HCT116 (cell line): ENCODE data around the gene ROBO1. TPM values are rescaled to one million over a fixed set of nuclear protein-coding genes. Genes with fewer than 3 reads are reported as not detected.

ENCODE experiments used
- ATAC-seq: fragments of 200-7000 bp; cut with Tn5 transposase; 2 replicates; pipeline ENCODE4 v1.9.1; 2020; ENCODE audit warnings: mild to moderate bottlenecking, moderate library complexity
- BruUV-seq: library from RNA; stranded (reverse); fragments of 400-500 nt; replicated peaks from 2 replicates; lab custom pipeline; 2021; lab: Mats Ljungman, UMichigan
- CTCF ChIA-PET: fragments of 300-600 bp; sonication (Branson Sonifier 250); formaldehyde crosslinking; loops from one replicate; lab custom pipeline; 2021; ENCODE audit warnings: antibody characterized with exemption; lab: Charles Lee
- POLR2A ChIA-PET: fragments of 300-600, 350-600 bp; sonication (Branson Sonifier 250); formaldehyde crosslinking; loops from one replicate; lab custom pipeline; 2021; ENCODE audit warnings: antibody characterized with exemption; lab: Charles Lee
- RAD21 ChIA-PET, 2 experiments: fragments of 300-600 bp; sonication (Branson Sonifier 250); formaldehyde crosslinking; loops; one replicate each; lab custom pipeline; 2023; ENCODE audit warnings: low total read pairs in 2 of 2; ENCODE audit not compliant: uncharacterized antibody in 2 of 2, unreplicated experiment in 2 of 2, low non-redundant PET in 1 of 2; lab: Charles Lee
- DNase-seq: peaks from one replicate; pipeline ENCODE4 v3.0.0-alpha.2; 2010; ENCODE audit warnings: low read depth, low spot score
- H2AFZ ChIP-seq: fragments of 200-600 bp; shearing (Covaris generic), sonication (generic); 2 replicates; pipeline ENCODE4 v1.6.1; 2017; ENCODE audit warnings: low read depth, mixed run types, mixed read lengths, antibody characterized with exemption, low read length; ENCODE audit not compliant: poor library complexity, severe bottlenecking
- H3K27ac ChIP-seq: 2 replicates; pipeline ENCODE4 v1.5.1; 2012; ENCODE audit warnings: low read depth, low read length
- H3K27me3 ChIP-seq: fragments of 200-600 bp; sonication (generic); 2 replicates; pipeline ENCODE4 v1.6.1; 2016; ENCODE audit warnings: mixed run types, low read length, mixed read lengths; ENCODE audit not compliant: insufficient read depth
- H3K36me3 ChIP-seq, 2 experiments: fragments of 200-500 bp in 1 of 2; fragments of 200-600 bp in 1 of 2; sonication (Bioruptor generic) in 1 of 2; sonication (generic) in 1 of 2; 2 replicates each; pipeline versions ENCODE4 v1.5.1 to v1.6.1; 2014 to 2016; ENCODE audit warnings: low read length in 2 of 2, inconsistent platforms in 1 of 2, mixed read lengths in 1 of 2, mixed run types in 1 of 2; ENCODE audit not compliant: insufficient read depth in 2 of 2, control insufficient read depth in 1 of 2
- H3K4me1 ChIP-seq, 2 experiments: fragments of 200-600 bp in 1 of 2; sonication (generic) in 1 of 2; 2 replicates each; pipeline versions ENCODE4 v1.5.1 to v1.6.1; 2012 to 2017; ENCODE audit warnings: low read length in 2 of 2, inconsistent platforms in 1 of 2, mild to moderate bottlenecking in 1 of 2, mixed read lengths in 1 of 2, mixed run types in 1 of 2, moderate library complexity in 1 of 2; ENCODE audit not compliant: insufficient read depth in 2 of 2, control insufficient read depth in 1 of 2
- H3K4me2 ChIP-seq: fragments of 200-600 bp; sonication (generic); 2 replicates; pipeline ENCODE4 v1.6.1; 2017; ENCODE audit warnings: mixed run types, low read length, mixed read lengths
- H3K4me3 ChIP-seq, 2 experiments: fragments of 200-600 bp in 1 of 2; sonication (generic) in 1 of 2; replicated peaks in 1 of 2; 2 replicates each; pipeline ENCODE4 v1.5.1; 2011 to 2016; ENCODE audit warnings: low read length in 2 of 2, control low read depth in 1 of 2, low read depth in 1 of 2, mild to moderate bottlenecking in 1 of 2, mixed read lengths in 1 of 2, mixed run types in 1 of 2
- H3K79me2 ChIP-seq: fragments of 200-600 bp; sonication (generic); 2 replicates; pipeline ENCODE4 v1.6.1; 2017; ENCODE audit warnings: mild to moderate bottlenecking, mixed run types, low read length, moderate library complexity, mixed read lengths; ENCODE audit not compliant: insufficient read depth
- H3K9ac ChIP-seq: fragments of 200-600 bp; sonication (generic); 2 replicates; pipeline ENCODE4 v1.6.1; 2016; ENCODE audit warnings: low read length, mixed read lengths
- H3K9me2 ChIP-seq: fragments of 200-600 bp; sonication (generic), shearing (Covaris generic); 2 replicates; pipeline ENCODE4 v1.6.1; 2017; ENCODE audit warnings: mixed run types, mild to moderate bottlenecking, moderate library complexity; ENCODE audit not compliant: insufficient read depth
- H3K9me3 ChIP-seq, 2 experiments: fragments of 200-500 bp in 1 of 2; fragments of 200-600 bp in 1 of 2; sonication (Bioruptor generic) in 1 of 2; sonication (generic) in 1 of 2; 2 replicates each; pipeline ENCODE4 v1.6.1; 2014 to 2017; ENCODE audit warnings: low read length in 2 of 2, mixed read lengths in 2 of 2, inconsistent platforms in 1 of 2, low read depth in 1 of 2, mild to moderate bottlenecking in 1 of 2, mixed run types in 1 of 2, moderate library complexity in 1 of 2; ENCODE audit not compliant: control insufficient read depth in 1 of 2, insufficient read depth in 1 of 2
- H4K20me1 ChIP-seq: fragments of 200-600 bp; sonication (generic), shearing (Covaris generic); 2 replicates; pipeline ENCODE4 v1.6.1; 2017; ENCODE audit warnings: mixed run types, mild to moderate bottlenecking, moderate library complexity; ENCODE audit not compliant: insufficient read depth
- EGR1 ChIP-seq: IDR thresholded peaks from 2 replicates; pipeline ENCODE4 v1.6.1; 2012; ENCODE audit warnings: low read depth
- ELF1 ChIP-seq: IDR thresholded peaks from 2 replicates; pipeline ENCODE4 v1.6.1; 2012; ENCODE audit warnings: low read depth, borderline replicate concordance
- JUND ChIP-seq: IDR thresholded peaks from 2 replicates; pipeline ENCODE4 v1.6.1; 2012
- POLR2AphosphoS5 ChIP-seq: IDR thresholded peaks from 2 replicates; pipeline ENCODE4 v1.6.1; 2011; ENCODE audit warnings: mild to moderate bottlenecking, low read depth, low read length, moderate library complexity
- RAD21 ChIP-seq: IDR thresholded peaks from 2 replicates; pipeline ENCODE4 v1.6.1; 2012; ENCODE audit warnings: low read depth, mild to moderate bottlenecking
- TCF7L2 ChIP-seq: IDR thresholded peaks from 2 replicates; pipeline ENCODE4 v1.7.0; 2011; ENCODE audit warnings: borderline replicate concordance, inconsistent platforms; ENCODE audit not compliant: insufficient read depth, insufficient read length; ENCODE audit errors: extremely low read depth
- YY1 ChIP-seq: IDR thresholded peaks from 2 replicates; pipeline ENCODE4 v1.6.1; 2011; ENCODE audit warnings: low read length, low read depth, moderate library complexity, mild to moderate bottlenecking; ENCODE audit not compliant: insufficient replicate concordance; ENCODE audit errors: extremely low read depth
- ZBTB33 ChIP-seq: IDR thresholded peaks from 2 replicates; pipeline ENCODE4 v1.6.1; 2011; ENCODE audit warnings: mild to moderate bottlenecking, low read length, moderate library complexity; ENCODE audit not compliant: insufficient replicate concordance; ENCODE audit errors: extremely low read depth
- intact Hi-C: fragments of 100-400 bp; cut with micrococcal nuclease; formaldehyde crosslinking; loops from 2 replicates; pipeline ENCODE4 v1.10.0; 2022
- total RNA-seq: library from RNA; stranded (reverse); gene quantifications from one replicate; pipeline ENCODE4 v1.2.1, GENCODE V29; 2021; ENCODE audit not compliant: unreplicated experiment
- TF ChIP-seq, protein P1 (sequence below), 3 experiments: fragments of 200-600 bp in 1 of 3; sonication (generic) in 1 of 3; IDR thresholded peaks in 2 of 3; conservative IDR thresholded peaks in 1 of 3; 2 replicates each; pipeline ENCODE4 v1.5.1; 2012 to 2017; ENCODE audit warnings: low read depth in 2 of 3, low read length in 2 of 3, antibody characterized with exemption in 1 of 3, borderline replicate concordance in 1 of 3, control low read depth in 1 of 3, mild to moderate bottlenecking in 1 of 3, mixed read lengths in 1 of 3, mixed run types in 1 of 3, moderate library complexity in 1 of 3; ENCODE audit not compliant: insufficient read depth in 1 of 3

Gene ROBO1
- total RNA-seq, 1 experiment from 2014 or later = 0.27 TPM

GRCh38 chr3:79367066-79367465 is 400.7 kb downstream of the ROBO1 start:
- no peak for DNase-seq
- Histone ChIP-seq H4K20me1 (no peaks in the 10 kb centered on the region), H3K36me3 (no peaks in the 10 kb centered on the region), H3K4me1 (no peaks in the 10 kb centered on the region), H3K79me2 (no peaks in the 10 kb centered on the region), H3K4me2 (no peak overlapping the region), H3K4me3 (no peak overlapping the region), H2AFZ (no peak overlapping the region), H3K27me3 (no peaks in the 10 kb centered on the region), H3K9ac (no peak overlapping the region), H3K27ac (no peak overlapping the region), H3K9me3 (no peaks in the 10 kb centered on the region; a peak in 2 of 4 replicates), H3K9me2 (no peaks in the 10 kb centered on the region)
- POLR2A ChIA-PET = no interaction called here
- RAD21 ChIA-PET = no interaction called here
- no TSS peak for BruUV-seq
- CTCF ChIA-PET = no interaction called here
- intact Hi-C loops = no loop called here
- TF ChIP-seq JUND = no peak
- no peak for TF ChIP-seq EGR1
- TF ChIP-seq ELF1 = no peak
- TF ChIP-seq, protein P1, sequence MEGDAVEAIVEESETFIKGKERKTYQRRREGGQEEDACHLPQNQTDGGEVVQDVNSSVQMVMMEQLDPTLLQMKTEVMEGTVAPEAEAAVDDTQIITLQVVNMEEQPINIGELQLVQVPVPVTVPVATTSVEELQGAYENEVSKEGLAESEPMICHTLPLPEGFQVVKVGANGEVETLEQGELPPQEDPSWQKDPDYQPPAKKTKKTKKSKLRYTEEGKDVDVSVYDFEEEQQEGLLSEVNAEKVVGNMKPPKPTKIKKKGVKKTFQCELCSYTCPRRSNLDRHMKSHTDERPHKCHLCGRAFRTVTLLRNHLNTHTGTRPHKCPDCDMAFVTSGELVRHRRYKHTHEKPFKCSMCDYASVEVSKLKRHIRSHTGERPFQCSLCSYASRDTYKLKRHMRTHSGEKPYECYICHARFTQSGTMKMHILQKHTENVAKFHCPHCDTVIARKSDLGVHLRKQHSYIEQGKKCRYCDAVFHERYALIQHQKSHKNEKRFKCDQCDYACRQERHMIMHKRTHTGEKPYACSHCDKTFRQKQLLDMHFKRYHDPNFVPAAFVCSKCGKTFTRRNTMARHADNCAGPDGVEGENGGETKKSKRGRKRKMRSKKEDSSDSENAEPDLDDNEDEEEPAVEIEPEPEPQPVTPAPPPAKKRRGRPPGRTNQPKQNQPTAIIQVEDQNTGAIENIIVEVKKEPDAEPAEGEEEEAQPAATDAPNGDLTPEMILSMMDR (IDR thresholded peaks at IDR 0.05 in 2 of 3, conservative IDR thresholded peaks at IDR 0.05 in 1 of 3; ENCODE audit: borderline replicate concordance in 1 of 3, insufficient read depth in 1 of 3, low read depth in 2 of 3, low read length in 2 of 3) = no peak
- no peak for TF ChIP-seq RAD21
- no peak for TF ChIP-seq TCF7L2
- TF ChIP-seq YY1 = no peak
- TF ChIP-seq POLR2AphosphoS5 = no peak
- no peak for TF ChIP-seq ZBTB33
- ATAC-seq = no peak
